Thyroid gland (tissue), 4 donors: ENCODE results near the gene STMND1.

ENCODE experiments used
- POLR2A ChIP-seq, 2 donors: fragments of 450-650 bp; IDR thresholded peaks; one replicate each; pipeline ENCODE4 v1.6.1; 2017; ENCODE audit warnings: antibody characterized with exemption in 2 of 2, mild to moderate bottlenecking in 2 of 2, moderate library complexity in 1 of 2
- TF ChIP-seq, protein P1 (sequence below), 6 experiments: fragments of 200-600 bp in 3 of 6; fragments of 450-650 bp in 3 of 6; sonication (generic) in 3 of 6; IDR thresholded peaks; one replicate each; pipeline ENCODE4 v1.5.1; 2016 to 2019; ENCODE audit warnings: antibody characterized with exemption in 6 of 6, mild to moderate bottlenecking in 2 of 6, inconsistent platforms in 1 of 6, moderate library complexity in 1 of 6

GRCh38 chr6:17098538-17098937, 3.3 kb upstream of the STMND1 start:
- TF ChIP-seq, protein P1, sequence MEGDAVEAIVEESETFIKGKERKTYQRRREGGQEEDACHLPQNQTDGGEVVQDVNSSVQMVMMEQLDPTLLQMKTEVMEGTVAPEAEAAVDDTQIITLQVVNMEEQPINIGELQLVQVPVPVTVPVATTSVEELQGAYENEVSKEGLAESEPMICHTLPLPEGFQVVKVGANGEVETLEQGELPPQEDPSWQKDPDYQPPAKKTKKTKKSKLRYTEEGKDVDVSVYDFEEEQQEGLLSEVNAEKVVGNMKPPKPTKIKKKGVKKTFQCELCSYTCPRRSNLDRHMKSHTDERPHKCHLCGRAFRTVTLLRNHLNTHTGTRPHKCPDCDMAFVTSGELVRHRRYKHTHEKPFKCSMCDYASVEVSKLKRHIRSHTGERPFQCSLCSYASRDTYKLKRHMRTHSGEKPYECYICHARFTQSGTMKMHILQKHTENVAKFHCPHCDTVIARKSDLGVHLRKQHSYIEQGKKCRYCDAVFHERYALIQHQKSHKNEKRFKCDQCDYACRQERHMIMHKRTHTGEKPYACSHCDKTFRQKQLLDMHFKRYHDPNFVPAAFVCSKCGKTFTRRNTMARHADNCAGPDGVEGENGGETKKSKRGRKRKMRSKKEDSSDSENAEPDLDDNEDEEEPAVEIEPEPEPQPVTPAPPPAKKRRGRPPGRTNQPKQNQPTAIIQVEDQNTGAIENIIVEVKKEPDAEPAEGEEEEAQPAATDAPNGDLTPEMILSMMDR (IDR thresholded peaks at IDR 0.05), result no peak
- no peak for TF ChIP-seq POLR2A (IDR thresholded peaks at IDR 0.05)
